Retinal pigment epithelial cell (primary cell): Measurements from ENCODE around the gene XXYLT1.

ENCODE experiments used
- DNase-seq: peaks from one replicate; pipeline ENCODE4 v3.0.0-alpha.2; 2010; ENCODE audit warnings: low read depth
- H3K4me3 ChIP-seq: 2 replicates; pipeline ENCODE4 v1.5.1; 2011; ENCODE audit warnings: mild to moderate bottlenecking, low read length, control low read depth, moderate library complexity
- CTCF ChIP-seq: conservative IDR thresholded peaks from 2 replicates; pipeline ENCODE4 v1.5.1; 2011; ENCODE audit warnings: low read depth, low read length, control low read depth, inconsistent platforms

Gene XXYLT1

GRCh38 chr3:195209083-195209846, 61.7 kb downstream of the XXYLT1 start:
- DNase-seq, result no peak

GRCh38 chr3:195208631-195209030, 62.3 kb downstream of the XXYLT1 start:
- no peak for TF ChIP-seq CTCF

More at GRCh38 chr3:195209083-195209846, 61.7 kb downstream of the XXYLT1 start:
- no peak overlapping the region for H3K4me3 ChIP-seq
- TF ChIP-seq CTCF, result no peak

GRCh38 chr3:195208183-195208582, 62.8 kb downstream of the XXYLT1 start:
- no peak for TF ChIP-seq CTCF
- DNase-seq, result no peak
- no peak overlapping the region for H3K4me3 ChIP-seq

More at GRCh38 chr3:195208631-195209030, 62.3 kb downstream of the XXYLT1 start:
- no peak for DNase-seq
- no peak overlapping the region for H3K4me3 ChIP-seq

- no peak overlapping the region for H3K4me3 ChIP-seq
- DNase-seq, result no peak
Measured at GRCh38 chr3:195207731-195208130, 63.2 kb downstream of the XXYLT1 start.

DNA sequence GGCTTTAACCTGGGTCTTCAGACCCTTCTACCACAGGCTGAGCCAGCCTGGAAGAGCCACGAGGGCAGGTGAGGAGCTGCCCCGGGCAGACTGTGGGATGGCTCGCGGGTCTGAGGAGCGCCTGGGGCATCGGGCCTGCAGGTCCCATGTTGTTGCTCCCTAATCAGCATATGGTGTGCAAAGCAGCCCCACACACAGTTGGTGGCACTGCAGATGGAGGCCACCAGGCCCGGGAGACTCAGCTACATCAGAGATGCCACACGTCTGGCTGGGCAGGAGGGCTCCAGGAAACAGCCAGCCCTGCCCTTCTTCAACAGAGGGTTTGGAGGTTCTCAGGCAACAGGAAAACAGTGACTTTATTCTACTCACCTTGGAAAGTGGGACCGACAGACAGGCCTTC, 63.9 kb downstream of the XXYLT1 start:
- no peak overlapping the region for H3K4me3 ChIP-seq
- DNase-seq, result no peak
- TF ChIP-seq CTCF, result no peak

More at GRCh38 chr3:195207731-195208130, 63.2 kb downstream of the XXYLT1 start:
- no peak for TF ChIP-seq CTCF

- peak overlapping the region; percentile 0 for H3K4me3 ChIP-seq
- DNase-seq, result peak; percentile 44
- no peak for TF ChIP-seq CTCF
Measured at GRCh38 chr3:195204360-195205163, 66.4 kb downstream of the XXYLT1 start.

GRCh38 chr3:195203606-195204005, 67.4 kb downstream of the XXYLT1 start:
- DNase-seq, result no peak
- TF ChIP-seq CTCF, result peak; percentile 1

More at GRCh38 chr3:195203606-195204005, 67.4 kb downstream of the XXYLT1 start:
- H3K4me3 ChIP-seq, result no peak overlapping the region
